SK-N-SH (cell line): ENCODE data around the gene GLIS1.

Experiments used
- CHD2 ChIP-seq: fragments of 150-350 bp; IDR thresholded peaks from 2 replicates; pipeline ENCODE4 v1.6.1; 2018; ENCODE audit warnings: low read length; ENCODE audit not compliant: partially characterized antibody
- EZH2phosphoT487 ChIP-seq: fragments of 200-600 bp; sonication (generic); IDR thresholded peaks from 2 replicates; pipeline ENCODE4 v1.6.1; 2017; ENCODE audit warnings: low read depth, mixed run types, mild to moderate bottlenecking, antibody characterized with exemption, moderate library complexity, borderline replicate concordance
- FOXM1 ChIP-seq: IDR thresholded peaks from 2 replicates; pipeline ENCODE4 v1.4.0; 2012; ENCODE audit warnings: low read depth, mild to moderate bottlenecking
- JUND ChIP-seq: IDR thresholded peaks from 2 replicates; pipeline ENCODE4 v1.4.0; 2012
- POLR2AphosphoS5 ChIP-seq: IDR thresholded peaks from 2 replicates; pipeline ENCODE4 v1.6.1; 2012; ENCODE audit warnings: low read depth, low read length
- RCOR1 ChIP-seq: fragments of 150-350 bp; IDR thresholded peaks from 2 replicates; pipeline ENCODE4 v1.6.1; 2017; ENCODE audit warnings: antibody characterized with exemption, low read length
- SIN3A ChIP-seq: IDR thresholded peaks from 2 replicates; pipeline ENCODE4 v1.6.1; 2012; ENCODE audit warnings: low read depth, mild to moderate bottlenecking, low read length, moderate library complexity, borderline replicate concordance
- TAF1 ChIP-seq: IDR thresholded peaks from 2 replicates; pipeline ENCODE4 v1.6.1; 2012; ENCODE audit warnings: low read depth, mild to moderate bottlenecking, low read length, moderate library complexity, borderline replicate concordance
- TF ChIP-seq, protein P1 (sequence below): fragments of 200-600 bp; sonication (generic); IDR thresholded peaks from 2 replicates; pipeline ENCODE4 v1.6.1; 2017; ENCODE audit warnings: antibody characterized with exemption, mild to moderate bottlenecking, moderate library complexity
- TF ChIP-seq, protein P2 (sequence below): fragments of 150-350 bp; IDR thresholded peaks from 2 replicates; pipeline ENCODE4 v1.6.1; 2017; ENCODE audit warnings: antibody characterized with exemption, low read length, low read depth, borderline replicate concordance

DNA sequence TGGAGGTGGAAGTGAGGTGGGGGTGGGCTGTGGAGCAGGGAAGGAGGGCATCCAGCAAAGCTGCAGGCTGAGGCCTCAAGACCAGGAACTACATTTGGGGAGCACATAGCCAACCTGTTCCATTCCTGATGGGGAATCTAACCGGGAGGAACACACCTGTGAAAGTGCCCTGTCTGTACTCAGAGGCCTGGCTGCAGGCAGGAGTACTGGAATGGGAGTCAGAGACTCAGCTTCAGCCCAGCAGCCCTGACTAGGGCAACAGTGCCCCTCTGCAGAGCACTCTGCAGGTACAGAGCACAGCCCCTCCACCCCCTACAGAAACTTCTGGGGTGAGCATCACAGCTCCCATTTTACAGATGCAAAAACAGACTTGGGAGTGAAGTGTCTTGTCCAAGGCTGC, 153.4 kb downstream of the GLIS1 start:
- TF ChIP-seq, protein P1, sequence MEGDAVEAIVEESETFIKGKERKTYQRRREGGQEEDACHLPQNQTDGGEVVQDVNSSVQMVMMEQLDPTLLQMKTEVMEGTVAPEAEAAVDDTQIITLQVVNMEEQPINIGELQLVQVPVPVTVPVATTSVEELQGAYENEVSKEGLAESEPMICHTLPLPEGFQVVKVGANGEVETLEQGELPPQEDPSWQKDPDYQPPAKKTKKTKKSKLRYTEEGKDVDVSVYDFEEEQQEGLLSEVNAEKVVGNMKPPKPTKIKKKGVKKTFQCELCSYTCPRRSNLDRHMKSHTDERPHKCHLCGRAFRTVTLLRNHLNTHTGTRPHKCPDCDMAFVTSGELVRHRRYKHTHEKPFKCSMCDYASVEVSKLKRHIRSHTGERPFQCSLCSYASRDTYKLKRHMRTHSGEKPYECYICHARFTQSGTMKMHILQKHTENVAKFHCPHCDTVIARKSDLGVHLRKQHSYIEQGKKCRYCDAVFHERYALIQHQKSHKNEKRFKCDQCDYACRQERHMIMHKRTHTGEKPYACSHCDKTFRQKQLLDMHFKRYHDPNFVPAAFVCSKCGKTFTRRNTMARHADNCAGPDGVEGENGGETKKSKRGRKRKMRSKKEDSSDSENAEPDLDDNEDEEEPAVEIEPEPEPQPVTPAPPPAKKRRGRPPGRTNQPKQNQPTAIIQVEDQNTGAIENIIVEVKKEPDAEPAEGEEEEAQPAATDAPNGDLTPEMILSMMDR: no peak
- TF ChIP-seq CHD2 (no peak), EZH2phosphoT487 (no peak), SIN3A (no peak), POLR2AphosphoS5 (no peak), JUND (no peak), TAF1 (no peak), RCOR1 (no peak), FOXM1 (no peak)
- TF ChIP-seq, protein P2, sequence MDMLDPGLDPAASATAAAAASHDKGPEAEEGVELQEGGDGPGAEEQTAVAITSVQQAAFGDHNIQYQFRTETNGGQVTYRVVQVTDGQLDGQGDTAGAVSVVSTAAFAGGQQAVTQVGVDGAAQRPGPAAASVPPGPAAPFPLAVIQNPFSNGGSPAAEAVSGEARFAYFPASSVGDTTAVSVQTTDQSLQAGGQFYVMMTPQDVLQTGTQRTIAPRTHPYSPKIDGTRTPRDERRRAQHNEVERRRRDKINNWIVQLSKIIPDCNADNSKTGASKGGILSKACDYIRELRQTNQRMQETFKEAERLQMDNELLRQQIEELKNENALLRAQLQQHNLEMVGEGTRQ: no peak
